ENCODE measurements around the gene LMCD1.

DNA sequence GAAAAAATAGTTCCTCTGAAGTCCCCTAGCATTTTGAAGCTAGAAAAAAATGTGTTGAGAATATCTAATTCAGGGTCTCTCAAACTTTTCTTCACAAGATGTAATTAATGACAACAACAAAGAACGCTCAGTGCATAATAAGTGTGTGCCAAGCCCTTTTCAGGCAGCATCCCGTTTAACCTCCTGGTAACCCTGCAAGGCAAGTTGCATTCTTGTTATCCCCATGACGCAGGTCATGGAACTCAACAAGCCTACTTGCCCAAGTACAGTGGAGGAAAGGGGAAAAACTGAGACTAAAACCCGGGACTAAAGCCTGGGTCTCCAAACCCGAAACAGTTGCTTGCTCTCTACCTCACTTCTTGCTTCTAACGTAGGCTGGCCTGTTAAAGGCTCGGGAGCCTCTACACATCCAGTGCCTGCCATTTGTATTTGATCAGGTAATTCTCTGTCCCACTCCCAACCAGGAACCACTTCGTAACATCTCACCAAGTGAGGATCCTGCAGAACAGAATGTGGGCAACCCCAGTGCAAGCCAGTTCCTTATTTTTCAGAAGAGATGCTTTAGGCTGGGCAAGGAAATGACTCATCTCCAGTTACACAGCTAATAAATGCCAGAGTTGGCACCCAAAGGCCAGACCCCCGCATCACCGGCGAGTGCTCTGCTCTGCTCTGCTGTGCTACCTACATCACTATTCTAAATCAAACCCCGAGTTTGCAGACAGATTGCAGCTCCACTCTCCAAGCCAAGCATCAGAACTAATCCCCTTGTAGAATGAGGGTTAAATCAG lies 28.3 kb downstream of the LMCD1 start:
- TF ChIP-seq CTCF (IDR thresholded peaks at IDR 0.05) (no peak), POLR2A (IDR thresholded peaks at IDR 0.05) (no peak), EP300 (IDR thresholded peaks at IDR 0.05) (no peak)
